PFSK-1 (cell line): Measurements from ENCODE around the gene PDE3B.

ENCODE experiments used
- FOXP2 ChIP-seq: optimal IDR thresholded peaks from 2 replicates; pipeline ENCODE3; 2011; ENCODE audit warnings: borderline replicate concordance, control low read depth, inconsistent platforms; ENCODE audit not compliant: insufficient read depth; ENCODE audit errors: extremely low read length, extremely low read depth
- POLR2AphosphoS5 ChIP-seq: IDR thresholded peaks from 2 replicates; pipeline ENCODE4 v1.6.1; 2012; ENCODE audit warnings: low read depth, mild to moderate bottlenecking, control low read depth, low read length, moderate library complexity
- SIN3A ChIP-seq: IDR thresholded peaks from 2 replicates; pipeline ENCODE4 v1.6.1; 2012; ENCODE audit warnings: mild to moderate bottlenecking, low read length, moderate library complexity, borderline replicate concordance; ENCODE audit not compliant: insufficient read depth
- TAF1 ChIP-seq: IDR thresholded peaks from 2 replicates; pipeline ENCODE4 v1.6.1; 2012; ENCODE audit warnings: low read length, control low read depth, borderline replicate concordance; ENCODE audit not compliant: insufficient read depth
- TF ChIP-seq, protein P1 (sequence below), 2 experiments: IDR thresholded peaks; 2 replicates each; pipeline versions ENCODE4 v1.6.1 to v1.8.0; 2011 to 2012; ENCODE audit warnings: low read depth in 2 of 2, low read length in 2 of 2, control low read depth in 1 of 2, inconsistent platforms in 1 of 2, mild to moderate bottlenecking in 1 of 2, moderate library complexity in 1 of 2; ENCODE audit not compliant: insufficient read depth in 1 of 2

Gene PDE3B

GRCh38 chr11:14784230-14784629, 140.6 kb downstream of the PDE3B start:
- TF ChIP-seq SIN3A (no peak), FOXP2 (no peak), POLR2AphosphoS5 (no peak), TAF1 (no peak)
- TF ChIP-seq, protein P1, sequence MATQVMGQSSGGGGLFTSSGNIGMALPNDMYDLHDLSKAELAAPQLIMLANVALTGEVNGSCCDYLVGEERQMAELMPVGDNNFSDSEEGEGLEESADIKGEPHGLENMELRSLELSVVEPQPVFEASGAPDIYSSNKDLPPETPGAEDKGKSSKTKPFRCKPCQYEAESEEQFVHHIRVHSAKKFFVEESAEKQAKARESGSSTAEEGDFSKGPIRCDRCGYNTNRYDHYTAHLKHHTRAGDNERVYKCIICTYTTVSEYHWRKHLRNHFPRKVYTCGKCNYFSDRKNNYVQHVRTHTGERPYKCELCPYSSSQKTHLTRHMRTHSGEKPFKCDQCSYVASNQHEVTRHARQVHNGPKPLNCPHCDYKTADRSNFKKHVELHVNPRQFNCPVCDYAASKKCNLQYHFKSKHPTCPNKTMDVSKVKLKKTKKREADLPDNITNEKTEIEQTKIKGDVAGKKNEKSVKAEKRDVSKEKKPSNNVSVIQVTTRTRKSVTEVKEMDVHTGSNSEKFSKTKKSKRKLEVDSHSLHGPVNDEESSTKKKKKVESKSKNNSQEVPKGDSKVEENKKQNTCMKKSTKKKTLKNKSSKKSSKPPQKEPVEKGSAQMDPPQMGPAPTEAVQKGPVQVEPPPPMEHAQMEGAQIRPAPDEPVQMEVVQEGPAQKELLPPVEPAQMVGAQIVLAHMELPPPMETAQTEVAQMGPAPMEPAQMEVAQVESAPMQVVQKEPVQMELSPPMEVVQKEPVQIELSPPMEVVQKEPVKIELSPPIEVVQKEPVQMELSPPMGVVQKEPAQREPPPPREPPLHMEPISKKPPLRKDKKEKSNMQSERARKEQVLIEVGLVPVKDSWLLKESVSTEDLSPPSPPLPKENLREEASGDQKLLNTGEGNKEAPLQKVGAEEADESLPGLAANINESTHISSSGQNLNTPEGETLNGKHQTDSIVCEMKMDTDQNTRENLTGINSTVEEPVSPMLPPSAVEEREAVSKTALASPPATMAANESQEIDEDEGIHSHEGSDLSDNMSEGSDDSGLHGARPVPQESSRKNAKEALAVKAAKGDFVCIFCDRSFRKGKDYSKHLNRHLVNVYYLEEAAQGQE (IDR thresholded peaks at IDR 0.05; ENCODE audit: insufficient read depth in 1 of 2, low read depth in 2 of 2, low read length in 2 of 2), result no peak

DNA sequence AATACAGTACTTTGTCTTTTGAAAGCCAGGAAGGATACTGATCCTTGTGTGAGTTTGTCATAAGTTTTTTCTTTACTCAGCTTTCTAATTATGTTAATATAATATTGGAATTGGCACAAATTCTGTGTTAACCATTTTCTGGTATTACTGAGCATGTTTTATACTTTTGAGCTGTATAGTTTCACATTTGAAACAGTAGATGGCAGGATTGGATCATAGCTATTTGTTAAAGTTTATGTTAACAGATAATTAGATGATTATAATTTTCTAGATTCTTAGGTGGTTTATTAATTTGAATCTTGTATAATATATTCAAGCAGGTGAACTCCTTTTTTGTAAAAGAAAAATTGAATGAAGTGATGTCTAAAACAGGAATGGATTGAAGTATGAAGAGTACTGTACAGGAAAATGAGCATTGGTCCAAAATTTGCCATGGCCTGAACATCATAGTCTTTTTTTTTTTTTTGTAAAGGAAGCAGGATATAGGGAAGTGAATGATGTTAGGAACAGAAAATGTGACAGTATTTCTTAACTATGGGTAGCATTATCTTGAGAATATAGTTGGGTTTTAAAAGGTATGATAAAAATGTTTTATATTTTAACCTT, 146.4 kb downstream of the PDE3B start:
- no peak for TF ChIP-seq POLR2AphosphoS5

GRCh38 chr11:14793546-14793945, 149.9 kb downstream of the PDE3B start:
- TF ChIP-seq TAF1, result no peak
- TF ChIP-seq SIN3A, result no peak
- no peak for TF ChIP-seq POLR2AphosphoS5
- TF ChIP-seq, protein P1 (IDR thresholded peaks at IDR 0.05; ENCODE audit: insufficient read depth in 1 of 2, low read depth in 2 of 2, low read length in 2 of 2), result no peak
- no peak for TF ChIP-seq FOXP2

GRCh38 chr11:14803846-14804245, 160.2 kb downstream of the PDE3B start:
- TF ChIP-seq FOXP2 (no peak), POLR2AphosphoS5 (no peak), TAF1 (no peak), SIN3A (no peak)
- TF ChIP-seq, protein P1 (IDR thresholded peaks at IDR 0.05; ENCODE audit: insufficient read depth in 1 of 2, low read depth in 2 of 2, low read length in 2 of 2), result no peak

- TF ChIP-seq FOXP2 (no peak), SIN3A (no peak), TAF1 (no peak), POLR2AphosphoS5 (no peak)
- TF ChIP-seq, protein P1 (IDR thresholded peaks at IDR 0.05; ENCODE audit: insufficient read depth in 1 of 2, low read depth in 2 of 2, low read length in 2 of 2), result no peak
Observed at GRCh38 chr11:14809466-14809865, 165.9 kb downstream of the PDE3B start.
